Measurements from ENCODE around the gene ASCL4. TPM values are rescaled to one million over a fixed set of nuclear protein-coding genes. Genes with fewer than 3 reads are reported as not detected.

Gene ASCL4
- total RNA-seq, 1 experiment from 2014 or later, result not detected

GRCh38 chr12:107748472-107748871 is 26.0 kb upstream of the ASCL4 start:
- Mint-ChIP-seq H3K27me3 (ENCODE audit: low read depth) (no peaks in the 10 kb centered on the region), H3K4me1 (no peaks in the 10 kb centered on the region), H3K4me3 (no peak overlapping the region), H3K9me3 (no peaks in the 10 kb centered on the region), H3K27ac (no peak overlapping the region), H3K36me3 (ENCODE audit: insufficient read depth in 1 of 3, low read depth in 3 of 3) (peaks cover 16 to 52% (median 43%) of the 10 kb centered on the region in 3 experiments; a peak in 6 of 7 replicates)
- Histone ChIP-seq H2BK120ac (ENCODE audit: low read depth, low read length, poor library complexity, severe bottlenecking) (no peak overlapping the region), H3K79me1 (ENCODE audit: insufficient read depth, low read depth, low read length, poor library complexity, severe bottlenecking) (peaks cover 5% of the 10 kb centered on the region), H2BK15ac (ENCODE audit: low read depth, low read length) (no peak overlapping the region), H3K18ac (ENCODE audit: insufficient read length, low read depth, low read length) (no peak overlapping the region), H4K91ac (ENCODE audit: insufficient read length, low read depth, low read length) (no peak overlapping the region), H3K4me1 (ENCODE audit: insufficient read depth, low read length) (no peaks in the 10 kb centered on the region), H3K4me2 (ENCODE audit: insufficient read depth, insufficient read length, low read length) (no peak overlapping the region), H2BK20ac (ENCODE audit: low read depth, low read length, poor library complexity, severe bottlenecking) (no peak overlapping the region), H3K4ac (ENCODE audit: low read depth, low read length) (no peak overlapping the region), H3K27ac (ENCODE audit: insufficient read length, low read depth, low read length) (no peak overlapping the region), H2AK5ac (ENCODE audit: insufficient read length, low read length) (no peak overlapping the region), H3K27me3 (ENCODE audit: insufficient read depth, low read length) (no peaks in the 10 kb centered on the region), H3K9me3 (ENCODE audit: control insufficient read depth, low read depth, low read length) (no peaks in the 10 kb centered on the region), H2AFZ (ENCODE audit: low read length) (no peak overlapping the region), H3K79me2 (ENCODE audit: insufficient read depth, low read length) (no peaks in the 10 kb centered on the region), H2BK5ac (ENCODE audit: insufficient read length, low read length) (no peak overlapping the region), H4K8ac (replicated peaks; ENCODE audit: insufficient read length, low read depth, low read length) (no peak overlapping the region), H3K23me2 (ENCODE audit: insufficient read length, low read depth, low read length, poor library complexity, severe bottlenecking) (no peaks in the 10 kb centered on the region), H3K9ac (ENCODE audit: extremely low read depth, insufficient read length, low read length) (no peak overlapping the region), H3K14ac (ENCODE audit: insufficient read depth, low read length) (no peak overlapping the region), H3K56ac (ENCODE audit: insufficient read length, low read depth, low read length) (no peak overlapping the region), H2BK12ac (ENCODE audit: insufficient read length, low read depth, low read length) (no peak overlapping the region), H4K5ac (ENCODE audit: insufficient read length, low read depth, low read length) (no peak overlapping the region), H3T11ph (ENCODE audit: low read length) (no peak overlapping the region), H3K23ac (ENCODE audit: insufficient read length, low read depth, low read length) (no peak overlapping the region), H4K20me1 (ENCODE audit: control insufficient read depth, insufficient read depth, insufficient read length) (no peaks in the 10 kb centered on the region)
- WGBS (ENCODE audit: extremely low coverage, insufficient read length, low lambda C conversion rate), result no CpG with 5 or more reads among the region's 6 CpGs
- no peak for DNase-seq
- TF ChIP-seq, protein P1, sequence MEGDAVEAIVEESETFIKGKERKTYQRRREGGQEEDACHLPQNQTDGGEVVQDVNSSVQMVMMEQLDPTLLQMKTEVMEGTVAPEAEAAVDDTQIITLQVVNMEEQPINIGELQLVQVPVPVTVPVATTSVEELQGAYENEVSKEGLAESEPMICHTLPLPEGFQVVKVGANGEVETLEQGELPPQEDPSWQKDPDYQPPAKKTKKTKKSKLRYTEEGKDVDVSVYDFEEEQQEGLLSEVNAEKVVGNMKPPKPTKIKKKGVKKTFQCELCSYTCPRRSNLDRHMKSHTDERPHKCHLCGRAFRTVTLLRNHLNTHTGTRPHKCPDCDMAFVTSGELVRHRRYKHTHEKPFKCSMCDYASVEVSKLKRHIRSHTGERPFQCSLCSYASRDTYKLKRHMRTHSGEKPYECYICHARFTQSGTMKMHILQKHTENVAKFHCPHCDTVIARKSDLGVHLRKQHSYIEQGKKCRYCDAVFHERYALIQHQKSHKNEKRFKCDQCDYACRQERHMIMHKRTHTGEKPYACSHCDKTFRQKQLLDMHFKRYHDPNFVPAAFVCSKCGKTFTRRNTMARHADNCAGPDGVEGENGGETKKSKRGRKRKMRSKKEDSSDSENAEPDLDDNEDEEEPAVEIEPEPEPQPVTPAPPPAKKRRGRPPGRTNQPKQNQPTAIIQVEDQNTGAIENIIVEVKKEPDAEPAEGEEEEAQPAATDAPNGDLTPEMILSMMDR (conservative IDR thresholded peaks at IDR 0.05), result no peak

Data from H9 (cell line).